Measurements from ENCODE around the gene ACTG2.

ACTG2 gene

DNA sequence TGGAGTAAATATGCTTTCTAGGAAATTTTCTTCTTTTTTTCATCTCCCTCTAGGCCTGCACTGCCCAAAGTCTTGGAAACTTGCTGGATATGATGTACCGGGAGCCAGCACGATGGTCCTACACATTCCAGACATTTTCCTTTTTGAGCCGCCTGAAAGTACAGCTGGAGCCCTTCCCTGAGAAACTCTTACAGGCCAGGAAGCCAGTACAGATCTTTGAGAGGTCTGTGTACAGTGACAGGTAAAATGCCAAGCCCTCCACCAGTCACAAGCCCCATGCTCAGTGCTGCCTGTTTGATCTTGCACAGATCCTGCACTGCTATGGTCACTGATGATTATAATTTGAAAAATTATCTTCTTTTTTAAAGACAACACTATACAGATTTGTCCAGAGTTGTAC lies 53.9 kb downstream of the ACTG2 start:
- H3K4me3 ChIP-seq (replicated peaks; ENCODE audit: low read depth, low read length): no peak overlapping the region
- DNase-seq (ENCODE audit: low read depth): no peak
- TF ChIP-seq, protein P1, sequence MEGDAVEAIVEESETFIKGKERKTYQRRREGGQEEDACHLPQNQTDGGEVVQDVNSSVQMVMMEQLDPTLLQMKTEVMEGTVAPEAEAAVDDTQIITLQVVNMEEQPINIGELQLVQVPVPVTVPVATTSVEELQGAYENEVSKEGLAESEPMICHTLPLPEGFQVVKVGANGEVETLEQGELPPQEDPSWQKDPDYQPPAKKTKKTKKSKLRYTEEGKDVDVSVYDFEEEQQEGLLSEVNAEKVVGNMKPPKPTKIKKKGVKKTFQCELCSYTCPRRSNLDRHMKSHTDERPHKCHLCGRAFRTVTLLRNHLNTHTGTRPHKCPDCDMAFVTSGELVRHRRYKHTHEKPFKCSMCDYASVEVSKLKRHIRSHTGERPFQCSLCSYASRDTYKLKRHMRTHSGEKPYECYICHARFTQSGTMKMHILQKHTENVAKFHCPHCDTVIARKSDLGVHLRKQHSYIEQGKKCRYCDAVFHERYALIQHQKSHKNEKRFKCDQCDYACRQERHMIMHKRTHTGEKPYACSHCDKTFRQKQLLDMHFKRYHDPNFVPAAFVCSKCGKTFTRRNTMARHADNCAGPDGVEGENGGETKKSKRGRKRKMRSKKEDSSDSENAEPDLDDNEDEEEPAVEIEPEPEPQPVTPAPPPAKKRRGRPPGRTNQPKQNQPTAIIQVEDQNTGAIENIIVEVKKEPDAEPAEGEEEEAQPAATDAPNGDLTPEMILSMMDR (IDR thresholded peaks at IDR 0.05; ENCODE audit: low read length, missing control alignments): no peak

DNA sequence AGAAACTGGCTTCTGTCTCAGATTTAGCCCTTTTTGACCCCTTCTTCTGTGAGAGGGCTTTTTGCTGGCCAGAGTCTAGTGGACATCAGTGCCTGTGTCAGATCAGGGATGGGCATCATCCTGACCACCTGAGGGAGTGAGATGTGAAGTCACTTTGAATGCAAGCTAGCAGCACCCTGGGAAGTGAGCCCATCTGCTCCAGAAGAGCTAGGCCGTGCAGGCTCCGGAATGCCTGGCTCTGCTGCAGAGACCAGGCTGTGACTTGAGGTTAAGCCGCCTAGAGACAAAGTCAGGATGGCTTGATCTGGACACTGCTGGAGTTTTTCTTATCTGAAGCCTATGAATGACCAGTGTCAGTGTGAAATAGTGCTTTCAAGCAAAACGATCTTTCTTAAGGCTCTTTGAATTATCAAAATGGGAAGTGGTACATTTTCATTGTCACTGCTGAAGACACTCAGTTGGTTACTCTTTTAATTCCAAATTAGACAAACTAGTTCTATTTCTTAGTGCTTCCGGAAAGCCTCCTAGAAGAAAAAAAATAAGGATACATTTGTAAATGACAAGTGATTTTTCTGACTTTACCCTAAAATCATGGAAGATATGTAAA lies 54.7 kb downstream of the ACTG2 start:
- DNase-seq (ENCODE audit: low read depth): no peak
- H3K4me3 ChIP-seq (replicated peaks; ENCODE audit: low read depth, low read length): no peak overlapping the region
- TF ChIP-seq, protein P1 (IDR thresholded peaks at IDR 0.05; ENCODE audit: low read length, missing control alignments): no peak

DNA sequence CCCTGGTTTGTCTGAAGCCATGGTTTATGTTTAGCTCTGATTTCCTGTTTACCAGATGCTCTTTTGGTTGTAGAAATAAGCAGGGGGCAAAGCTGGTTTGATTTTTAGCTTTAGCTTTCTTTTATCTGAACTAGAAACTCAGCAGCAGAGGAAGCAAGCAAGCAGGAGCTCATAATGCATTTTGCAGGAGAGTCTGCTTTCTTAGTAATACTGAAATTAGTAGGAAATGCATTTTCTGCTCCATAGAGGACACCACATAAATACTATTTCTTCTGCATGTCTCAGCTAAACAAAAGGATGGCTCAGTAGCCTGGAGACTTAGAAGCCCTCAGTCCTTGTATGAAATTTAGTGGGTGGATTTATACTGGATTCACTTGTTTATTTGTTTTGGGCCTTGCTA lies 57.0 kb downstream of the ACTG2 start:
- TF ChIP-seq, protein P1 (IDR thresholded peaks at IDR 0.05; ENCODE audit: low read length, missing control alignments): no peak
- no peak overlapping the region for H3K4me3 ChIP-seq (replicated peaks; ENCODE audit: low read depth, low read length)
- DNase-seq (ENCODE audit: low read depth): no peak

DNA sequence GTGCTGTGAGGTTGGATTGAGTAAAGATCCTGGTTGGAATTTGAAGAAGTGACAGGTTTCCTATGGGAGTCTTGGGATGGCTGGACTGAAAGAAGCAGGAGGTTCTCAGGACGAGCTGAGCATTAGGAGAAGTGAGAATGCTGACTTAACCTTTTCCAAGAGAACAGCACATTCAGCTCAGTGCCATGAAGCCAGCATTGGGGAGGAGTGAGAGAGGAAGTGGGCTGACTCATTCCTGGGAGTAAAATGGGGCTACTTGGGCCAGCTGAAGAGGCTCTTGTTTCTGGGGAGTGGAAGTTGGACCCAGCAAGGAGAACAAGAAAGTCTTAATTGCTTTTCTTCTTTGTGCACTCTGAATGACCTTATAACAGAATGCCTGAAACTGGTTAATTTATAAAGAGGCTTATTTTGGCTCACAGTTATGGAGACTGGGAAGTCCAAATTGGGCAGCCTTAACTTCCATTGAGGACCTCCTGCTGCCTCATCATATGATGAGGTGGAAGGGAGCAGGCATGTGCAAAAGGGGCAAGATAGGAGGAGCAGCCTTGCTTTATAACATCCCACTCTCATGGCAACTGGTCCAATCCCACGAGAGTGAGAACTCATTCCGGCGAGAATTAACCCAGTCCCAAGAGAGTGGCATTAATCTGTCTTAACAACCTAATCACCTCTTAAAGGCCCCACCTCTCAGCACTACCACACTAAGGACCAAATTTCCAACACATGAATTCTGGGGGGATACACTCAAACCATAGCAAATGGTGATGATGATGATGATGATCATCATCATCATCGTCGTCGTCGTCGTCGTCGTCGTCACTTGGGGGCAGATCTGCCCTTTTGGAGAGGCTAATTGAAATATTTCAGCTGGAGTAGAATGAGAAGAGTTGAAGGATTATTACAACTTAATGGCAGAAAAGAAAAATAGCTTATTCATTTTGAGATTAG lies 60.0 kb downstream of the ACTG2 start:
- TF ChIP-seq, protein P1 (IDR thresholded peaks at IDR 0.05; ENCODE audit: low read length, missing control alignments): no peak
- no peak overlapping the region for H3K4me3 ChIP-seq (replicated peaks; ENCODE audit: low read depth, low read length)
- DNase-seq (ENCODE audit: low read depth): peak; percentile 67

DNA sequence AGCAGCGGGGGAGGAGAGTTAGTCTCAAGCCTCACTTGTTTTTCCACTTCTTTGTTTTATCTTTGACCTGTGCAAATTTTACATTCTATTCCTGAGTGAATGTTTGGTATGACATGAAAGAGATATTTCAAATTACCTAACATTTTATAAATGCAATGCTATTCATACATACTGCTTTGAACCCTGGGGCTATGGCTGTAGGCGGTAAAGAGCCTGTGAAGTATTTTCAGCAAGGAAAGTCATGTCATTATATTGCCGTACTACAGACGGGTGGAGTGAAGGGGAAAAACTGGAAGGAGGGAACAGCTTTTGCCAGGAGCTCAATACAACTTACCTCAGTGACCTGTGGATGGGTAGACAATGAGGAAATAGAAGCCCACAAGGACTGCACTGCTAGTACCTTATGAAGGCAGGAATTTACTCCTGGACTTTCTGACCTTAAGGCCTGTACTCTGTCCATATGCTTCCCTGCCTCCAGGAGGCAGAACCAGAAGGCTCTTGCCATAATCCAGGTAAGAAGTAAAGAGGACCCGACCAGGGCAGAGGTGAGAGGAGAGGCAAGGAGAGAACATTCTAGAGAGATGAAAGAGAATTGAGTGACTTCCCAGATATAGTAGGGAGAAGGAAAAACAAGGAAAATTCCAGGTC lies 63.5 kb downstream of the ACTG2 start:
- no peak for DNase-seq (ENCODE audit: low read depth)
- H3K4me3 ChIP-seq (replicated peaks; ENCODE audit: low read depth, low read length): no peak overlapping the region
- TF ChIP-seq, protein P1 (IDR thresholded peaks at IDR 0.05; ENCODE audit: low read length, missing control alignments): no peak

DNA sequence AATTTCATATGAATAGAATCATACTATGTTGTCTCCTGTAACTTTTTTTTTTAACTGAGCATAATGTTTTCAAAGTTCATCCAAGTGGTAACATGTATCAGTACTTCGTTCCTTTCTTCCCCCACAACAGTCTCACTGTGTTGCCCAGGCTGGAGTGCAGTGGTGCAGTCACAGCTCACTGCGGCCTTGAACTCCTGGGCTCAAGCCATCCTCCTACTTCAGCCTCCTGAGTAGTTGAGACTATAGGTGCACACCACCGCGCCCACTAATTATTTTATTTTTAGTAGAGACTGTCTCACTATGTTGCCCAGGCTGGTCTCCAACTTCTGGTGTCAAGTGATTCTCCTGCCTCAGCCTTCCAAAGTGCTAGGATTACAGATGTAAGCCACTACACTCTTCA lies 68.5 kb downstream of the ACTG2 start:
- TF ChIP-seq, protein P1 (IDR thresholded peaks at IDR 0.05; ENCODE audit: low read length, missing control alignments): no peak
- no peak overlapping the region for H3K4me3 ChIP-seq (replicated peaks; ENCODE audit: low read depth, low read length)
- no peak for DNase-seq (ENCODE audit: low read depth)

All from fibroblast of pulmonary artery (primary cell).